GM12892 (cell line): ENCODE measurements around the gene ITPR3.

ENCODE experiments used
- DNase-seq: peaks from one replicate; pipeline ENCODE4 v3.0.0; 2011; ENCODE audit not compliant: insufficient read length
- FAIRE-seq: peaks from 2 replicates; lab custom pipeline; 2011; peaks lifted over from hg19 to GRCh38; lab: Jason Lieb, UNC
- POLR2A ChIP-seq: IDR thresholded peaks from 2 replicates; pipeline ENCODE4 v1.6.1; 2011; ENCODE audit warnings: low read depth, low read length, control low read depth
- POLR2AphosphoS5 ChIP-seq: IDR thresholded peaks from 2 replicates; pipeline ENCODE4 v1.6.1; 2011; ENCODE audit warnings: low read depth, low read length, control low read depth
- TAF1 ChIP-seq: IDR thresholded peaks from 2 replicates; pipeline ENCODE4 v1.6.1; 2011; ENCODE audit warnings: low read depth, mild to moderate bottlenecking, control low read depth, low read length, borderline replicate concordance

ITPR3 gene

DNA sequence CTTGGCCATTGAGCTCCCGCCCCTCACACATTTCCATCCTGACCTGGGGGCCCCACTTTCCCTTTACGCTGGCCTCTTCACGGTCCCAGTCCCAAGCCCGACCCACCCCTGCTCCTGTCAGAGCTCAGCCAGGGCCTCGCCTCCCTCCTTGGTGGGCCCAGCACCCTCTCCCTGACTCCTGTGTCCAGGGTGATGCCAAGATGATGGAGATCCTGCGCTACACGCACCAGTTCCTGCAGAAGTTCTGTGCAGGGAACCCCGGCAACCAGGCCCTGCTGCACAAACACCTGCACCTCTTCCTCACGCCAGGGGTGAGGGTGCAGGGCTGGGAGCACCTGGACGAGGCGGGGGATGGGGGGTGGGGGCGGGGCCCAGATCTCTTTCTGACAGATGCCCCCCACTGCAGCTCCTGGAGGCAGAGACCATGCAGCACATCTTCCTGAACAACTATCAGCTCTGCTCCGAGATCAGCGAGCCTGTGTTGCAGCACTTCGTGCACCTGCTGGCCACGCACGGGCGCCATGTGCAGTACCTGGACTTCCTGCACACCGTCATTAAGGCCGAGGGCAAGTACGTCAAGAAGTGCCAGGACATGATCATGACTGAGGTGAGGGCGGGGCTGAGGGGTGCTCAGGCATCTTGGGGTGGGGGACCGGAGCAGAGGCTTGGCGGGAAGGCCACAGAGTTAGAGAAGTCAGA is 57.3 kb downstream of the ITPR3 start:
- DNase-seq (no peak), FAIRE-seq (no peak)
- TF ChIP-seq POLR2AphosphoS5 (no peak), TAF1 (no peak)

DNA sequence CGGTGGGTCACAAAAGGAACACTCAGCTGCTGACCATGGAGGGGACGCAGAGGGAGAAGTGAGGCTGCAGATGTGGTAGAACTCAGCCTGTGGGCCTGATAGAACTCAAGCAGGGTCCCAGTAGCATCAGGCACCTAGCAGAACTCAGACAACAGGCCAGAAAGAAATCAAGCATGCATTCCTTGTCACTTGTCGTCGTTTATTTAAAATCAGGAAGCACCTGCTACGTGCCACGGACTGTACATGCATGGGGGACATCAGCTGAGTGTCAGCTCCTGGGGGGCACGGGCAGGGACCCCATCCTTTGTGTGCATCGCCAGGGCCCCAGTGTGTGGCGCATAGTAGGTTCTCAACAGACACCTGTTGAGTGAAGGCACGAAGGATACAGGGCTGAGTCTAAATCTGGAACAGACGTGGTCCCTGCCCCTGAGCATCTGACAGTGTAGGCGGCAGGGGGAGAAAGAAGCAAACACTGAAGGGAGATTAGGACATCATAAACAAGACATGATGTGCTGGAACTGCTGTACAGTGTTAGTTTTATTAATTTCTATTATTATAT is 57.9 kb downstream of the ITPR3 start:
- no peak for DNase-seq
- TF ChIP-seq POLR2A = no peak
- no peak for TF ChIP-seq POLR2AphosphoS5
- TF ChIP-seq TAF1 = no peak
- no peak for FAIRE-seq

DNA sequence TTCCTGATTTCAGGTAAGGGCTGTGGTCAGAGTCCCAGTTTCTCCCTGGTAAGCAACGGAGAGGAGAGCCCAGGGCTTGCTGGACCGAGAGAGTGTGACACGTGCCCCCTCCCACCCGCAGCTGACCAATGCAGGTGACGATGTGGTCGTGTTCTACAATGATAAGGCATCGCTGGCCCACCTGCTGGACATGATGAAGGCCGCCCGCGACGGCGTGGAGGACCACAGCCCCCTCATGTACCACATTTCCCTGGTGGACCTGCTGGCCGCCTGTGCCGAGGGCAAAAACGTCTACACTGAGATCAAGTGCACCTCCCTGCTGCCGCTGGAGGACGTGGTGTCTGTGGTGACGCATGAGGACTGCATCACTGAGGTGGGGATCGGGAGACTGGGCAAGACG is 58.6 kb downstream of the ITPR3 start:
- FAIRE-seq (no peak), DNase-seq (no peak)
- TF ChIP-seq POLR2AphosphoS5 (no peak), TAF1 (no peak), POLR2A (no peak)

DNA sequence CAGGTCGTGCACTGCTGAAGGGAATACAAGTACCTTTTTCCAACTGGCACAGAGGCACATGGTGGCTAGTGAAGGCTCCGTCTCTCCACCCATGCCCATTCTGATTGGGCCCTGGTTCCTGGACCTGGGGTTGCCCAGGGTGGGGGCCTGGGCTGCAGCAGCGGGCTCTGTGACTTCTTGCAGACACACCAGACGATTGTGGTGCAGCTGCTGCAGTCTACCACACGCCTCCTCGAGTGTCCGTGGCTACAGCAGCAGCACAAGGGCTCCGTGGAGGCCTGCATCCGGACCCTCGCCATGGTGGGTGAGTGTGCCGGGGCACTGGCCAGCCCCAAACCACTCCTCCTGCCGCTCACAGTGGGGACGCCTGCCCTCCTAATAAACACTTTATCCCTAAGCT is 61.2 kb downstream of the ITPR3 start:
- no peak for FAIRE-seq
- DNase-seq = no peak

DNA sequence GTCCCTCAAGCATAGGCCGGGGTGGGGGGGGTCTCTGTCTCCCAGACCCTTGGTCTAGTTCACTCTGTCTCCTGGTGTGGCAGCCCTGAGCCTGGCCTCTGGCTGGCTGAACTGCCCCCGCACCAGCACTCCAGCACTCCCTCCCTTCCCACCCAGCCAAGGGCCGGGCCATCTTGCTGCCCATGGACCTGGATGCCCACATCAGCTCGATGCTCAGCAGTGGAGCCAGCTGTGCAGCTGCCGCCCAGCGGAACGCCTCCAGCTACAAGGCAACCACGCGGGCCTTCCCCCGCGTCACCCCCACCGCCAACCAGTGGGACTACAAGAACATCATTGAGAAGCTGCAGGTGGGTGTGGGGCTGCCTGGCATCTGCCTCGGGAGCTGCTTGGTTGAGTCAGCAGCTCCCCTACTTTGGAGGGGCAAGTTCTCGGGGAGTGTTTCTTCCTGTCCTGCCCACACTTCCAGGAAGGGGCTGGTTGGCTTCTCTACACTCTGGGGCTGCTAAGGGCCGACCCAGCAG is 62.0 kb downstream of the ITPR3 start:
- TF ChIP-seq TAF1 (no peak), POLR2A (no peak)
- FAIRE-seq (no peak), DNase-seq (no peak)

More for the DNA sequence above, 61.2 kb downstream of the ITPR3 start:
- TF ChIP-seq POLR2AphosphoS5 (no peak), POLR2A (no peak), TAF1 (no peak)

DNA sequence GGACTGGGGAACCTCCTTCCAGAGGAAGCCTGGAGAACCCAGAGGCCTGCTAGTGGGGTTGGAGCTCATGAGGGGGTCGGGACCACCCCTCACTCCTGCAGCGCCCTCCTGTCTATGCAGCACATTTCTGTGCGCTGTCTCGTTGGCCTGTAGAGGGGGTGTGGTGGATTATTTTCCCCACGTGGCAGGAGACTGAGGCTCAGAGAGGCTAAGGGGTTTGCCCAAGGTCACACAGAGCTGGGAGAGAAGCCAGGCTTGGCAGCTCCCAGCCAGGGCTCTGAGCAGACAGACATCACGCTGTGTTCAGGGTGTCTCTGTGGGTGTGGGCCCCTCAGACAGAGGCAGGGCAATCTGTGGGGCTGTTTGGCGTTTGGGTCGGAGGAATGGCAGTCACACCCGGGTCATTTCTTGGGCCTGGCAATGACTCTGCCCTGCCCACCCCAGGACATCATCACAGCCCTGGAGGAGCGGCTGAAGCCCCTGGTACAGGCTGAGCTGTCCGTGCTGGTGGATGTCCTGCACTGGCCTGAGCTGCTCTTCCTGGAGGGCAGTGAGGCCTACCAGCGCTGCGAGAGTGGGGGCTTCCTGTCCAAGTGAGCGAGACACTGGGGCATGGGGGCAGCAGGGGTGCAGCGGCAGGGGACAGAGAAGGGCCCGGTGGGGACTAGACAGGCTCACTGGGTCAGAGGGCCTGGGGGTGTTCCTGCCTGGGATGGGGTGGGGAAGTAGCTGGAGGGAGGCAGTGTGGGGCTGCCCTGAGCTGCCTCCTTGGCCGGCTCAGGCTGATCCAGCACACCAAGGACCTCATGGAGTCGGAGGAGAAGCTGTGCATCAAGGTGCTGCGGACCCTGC is 62.7 kb downstream of the ITPR3 start:
- TF ChIP-seq POLR2A (no peak), TAF1 (no peak), POLR2AphosphoS5 (no peak)
- FAIRE-seq (no peak), DNase-seq (no peak)

DNA sequence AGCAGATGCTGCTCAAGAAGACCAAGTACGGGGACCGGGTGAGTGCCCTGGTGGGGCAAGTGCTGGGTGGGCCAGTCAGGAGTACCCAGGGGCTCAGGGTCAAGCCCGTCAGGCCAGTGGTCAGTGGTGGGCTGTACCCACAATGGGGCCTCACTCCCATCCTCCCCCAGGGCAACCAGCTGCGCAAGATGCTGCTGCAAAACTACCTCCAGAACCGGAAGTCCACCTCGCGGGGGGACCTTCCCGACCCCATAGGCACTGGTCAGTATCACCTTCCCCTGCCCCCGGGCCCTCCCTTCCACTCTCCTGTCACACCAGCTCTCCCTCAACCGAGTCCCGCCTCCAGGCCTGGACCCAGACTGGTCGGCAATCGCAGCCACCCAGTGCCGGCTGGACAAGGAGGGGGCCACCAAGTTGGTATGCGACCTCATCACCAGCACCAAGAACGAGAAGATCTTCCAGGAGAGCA is 63.3 kb downstream of the ITPR3 start:
- TF ChIP-seq POLR2AphosphoS5 (no peak), POLR2A (no peak), TAF1 (no peak)
- DNase-seq (no peak), FAIRE-seq (no peak)

DNA sequence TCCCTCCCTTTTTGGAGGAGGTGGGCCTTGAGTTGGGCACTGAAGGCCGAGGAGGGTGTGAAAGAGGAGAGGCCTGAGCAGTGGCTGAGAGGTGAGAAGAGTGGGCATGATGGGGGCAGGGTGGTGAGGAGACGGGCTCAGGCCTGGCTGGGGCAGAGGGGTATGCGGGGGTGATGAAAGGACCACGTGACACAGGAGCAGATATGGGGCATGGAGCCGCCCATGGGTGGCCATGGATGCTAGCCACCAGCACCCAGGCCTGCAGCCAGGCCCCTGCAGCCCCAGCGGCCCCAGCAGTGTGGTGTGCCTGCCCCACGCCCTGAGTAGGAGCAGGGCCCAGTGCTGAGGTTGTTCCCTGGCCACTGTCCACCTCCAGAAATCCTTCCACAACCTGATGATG is 63.9 kb downstream of the ITPR3 start:
- no peak for TF ChIP-seq TAF1
- TF ChIP-seq POLR2AphosphoS5 = no peak
- TF ChIP-seq POLR2A = no peak
- no peak for DNase-seq
- FAIRE-seq = no peak

DNA sequence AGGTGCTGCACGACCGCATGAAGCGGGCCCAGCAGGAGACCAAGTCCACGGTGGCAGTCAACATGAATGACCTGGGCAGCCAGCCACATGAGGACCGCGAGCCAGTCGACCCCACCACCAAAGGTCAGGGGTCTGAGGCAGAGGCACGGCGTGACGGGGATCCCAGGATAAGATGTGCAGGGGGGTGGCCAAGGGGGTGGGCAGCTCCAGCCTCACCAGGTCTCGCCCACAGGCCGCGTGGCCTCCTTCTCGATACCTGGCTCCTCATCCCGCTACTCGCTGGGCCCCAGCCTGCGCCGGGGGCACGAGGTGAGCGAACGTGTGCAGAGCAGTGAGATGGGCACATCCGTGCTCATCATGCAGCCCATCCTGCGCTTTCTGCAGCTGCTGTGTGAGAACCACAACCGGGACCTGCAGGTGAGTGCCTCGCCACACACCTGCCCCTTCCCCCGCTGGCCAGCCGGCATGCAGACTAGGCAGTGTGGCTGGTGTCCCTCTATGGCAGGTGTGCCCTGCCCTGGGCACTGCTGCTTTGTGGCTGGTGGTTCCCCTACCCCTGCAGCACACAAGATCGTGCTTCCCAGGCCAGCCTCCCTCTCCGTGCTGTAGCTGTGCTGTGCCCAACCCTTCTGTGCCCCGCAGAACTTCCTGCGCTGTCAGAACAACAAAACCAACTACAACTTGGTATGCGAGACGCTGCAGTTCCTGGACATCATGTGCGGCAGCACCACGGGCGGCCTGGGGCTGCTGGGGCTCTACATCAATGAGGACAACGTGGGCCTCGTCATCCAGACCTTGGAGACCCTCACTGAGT is 64.5 kb downstream of the ITPR3 start:
- FAIRE-seq (no peak), DNase-seq (no peak)
- TF ChIP-seq POLR2A (no peak), POLR2AphosphoS5 (no peak), TAF1 (no peak)

DNA sequence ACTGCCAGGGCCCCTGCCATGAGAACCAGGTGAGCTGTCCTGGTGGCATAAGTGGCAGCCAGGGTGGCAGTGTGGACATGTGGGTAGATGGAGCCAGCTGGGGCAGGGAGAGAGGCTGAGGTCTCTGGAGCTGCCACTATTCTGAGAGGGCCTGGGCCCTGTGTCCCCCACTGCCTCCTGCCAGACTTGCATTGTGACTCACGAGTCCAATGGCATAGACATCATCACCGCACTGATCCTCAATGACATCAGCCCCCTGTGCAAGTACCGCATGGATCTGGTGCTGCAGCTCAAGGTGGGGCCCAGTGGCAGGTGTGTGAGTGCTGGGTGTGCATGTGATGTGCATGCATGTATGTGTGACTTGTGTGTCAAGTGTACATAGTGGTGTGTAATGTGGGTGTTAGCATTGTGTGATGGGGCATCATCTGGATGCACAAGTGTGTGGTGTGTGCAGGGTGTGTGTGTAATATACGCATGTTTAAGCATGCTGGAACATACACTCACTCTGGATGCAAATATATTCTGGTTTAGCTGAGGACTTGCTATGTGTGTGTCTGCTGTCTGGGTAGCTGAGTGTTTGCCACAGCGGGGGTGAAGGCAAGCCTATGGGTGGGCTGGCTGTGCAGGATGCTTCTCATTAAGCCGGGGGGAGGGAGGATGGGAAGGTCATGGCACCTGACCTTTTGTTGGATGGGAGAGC is 65.3 kb downstream of the ITPR3 start:
- TF ChIP-seq TAF1 (no peak), POLR2AphosphoS5 (no peak), POLR2A (no peak)
- FAIRE-seq = no peak

More for the DNA sequence above, 65.3 kb downstream of the ITPR3 start:
- DNase-seq = no peak
